GM13976 (cell line): ENCODE data around the gene SNTB2.

ENCODE experiments used
- DNase-seq: peaks from one replicate; pipeline ENCODE4 v3.0.0; 2012; ENCODE audit warnings: low spot score
- CTCF ChIP-seq: IDR thresholded peaks from 2 replicates; pipeline ENCODE4 v1.5.1; 2012; ENCODE audit warnings: borderline replicate concordance, mild to moderate bottlenecking; ENCODE audit not compliant: insufficient read depth; ENCODE audit errors: extremely low read depth, missing control alignments, control extremely low read depth
- in situ Hi-C: fragments of 300-500 bp; cut with MboI; formaldehyde crosslinking; loops from one replicate; pipeline ENCODE4 v1.12.0; 2022; ENCODE audit warnings: low sequenced_read_pairs, mixed read lengths, inconsistent platforms; ENCODE audit not compliant: unreplicated experiment

Gene SNTB2

GRCh38 chr16:69182730-69183416 lies 4.1 kb upstream of the SNTB2 start:
- in situ Hi-C loops = no loop called here
- no peak for DNase-seq
- no peak for TF ChIP-seq CTCF

- in situ Hi-C loops = no loop called here
- peak; percentile 68 for DNase-seq
These were observed 677 bp downstream of the SNTB2 start for GRCh38 chr16:69187446-69188235.

GRCh38 chr16:69188236-69188549 lies 1.2 kb downstream of the SNTB2 start:
- in situ Hi-C loops = no loop called here

More at GRCh38 chr16:69187446-69188235, 677 bp downstream of the SNTB2 start:
- TF ChIP-seq CTCF = no peak

GRCh38 chr16:69188716-69189115 lies 1.8 kb downstream of the SNTB2 start:
- in situ Hi-C loops = no loop called here
- TF ChIP-seq CTCF = no peak
- DNase-seq = no peak

More at GRCh38 chr16:69188236-69188549, 1.2 kb downstream of the SNTB2 start:
- TF ChIP-seq CTCF = no peak
- DNase-seq = no peak

- in situ Hi-C loops = no loop called here
- no peak for DNase-seq
- no peak for TF ChIP-seq CTCF
These were observed 3.2 kb downstream of the SNTB2 start for GRCh38 chr16:69190046-69190588.

GRCh38 chr16:69190598-69190997 lies 3.6 kb downstream of the SNTB2 start:
- in situ Hi-C loops = no loop called here
- no peak for DNase-seq
- no peak for TF ChIP-seq CTCF
